Measurements from ENCODE around the gene NTF3.

Gene NTF3

GRCh38 chr12:5511256-5511643 lies 79.3 kb downstream of the NTF3 start:
- TF ChIP-seq CTCF (conservative IDR thresholded peaks at IDR 0.05) = no peak
- no peak overlapping the region for H3K27ac ChIP-seq

DNA sequence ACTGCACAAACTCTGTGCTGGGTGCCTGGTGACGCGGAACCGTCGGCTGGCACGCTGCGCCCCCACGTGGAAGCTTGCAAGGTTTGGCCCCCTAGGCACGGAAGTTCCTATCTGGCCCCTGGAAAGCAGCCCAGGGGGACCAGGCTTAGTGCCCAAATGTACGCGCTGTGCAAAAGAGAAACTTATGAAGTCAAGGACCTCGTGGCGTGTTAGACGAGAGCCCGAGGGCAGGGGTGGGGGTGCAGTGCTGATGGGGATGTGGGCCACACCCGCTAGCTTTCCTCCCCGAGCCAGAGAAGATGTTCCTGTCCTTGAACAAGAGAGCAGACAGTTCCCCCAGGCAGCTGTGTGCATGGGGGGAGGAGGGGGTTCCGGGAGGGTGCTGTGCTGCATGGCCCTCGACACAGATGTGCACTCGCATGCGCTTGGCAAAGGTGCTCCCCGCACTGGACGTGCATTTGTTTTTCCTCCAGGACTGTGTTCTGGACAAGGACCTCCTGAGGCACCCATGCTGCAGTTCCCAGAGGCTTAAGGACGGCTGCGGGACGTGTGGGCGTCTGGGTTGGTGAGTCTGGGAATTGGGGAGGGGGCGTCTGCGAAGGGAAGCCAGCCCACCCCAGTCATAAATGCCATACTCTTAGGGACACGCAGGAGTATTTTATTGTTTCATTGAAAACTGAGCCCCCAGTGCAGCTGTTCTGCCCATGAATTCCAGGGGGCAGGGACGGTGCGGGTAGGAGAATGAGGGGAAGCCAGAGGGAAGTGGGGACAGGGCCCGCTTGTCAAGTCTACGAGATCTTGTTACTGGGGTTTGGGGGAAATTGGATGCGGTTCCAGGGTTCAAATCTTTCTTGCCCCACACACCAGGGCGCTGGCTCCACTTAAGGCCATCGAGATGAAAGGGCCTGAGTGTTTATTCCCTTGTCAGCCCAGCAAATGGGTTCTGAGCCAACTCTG lies 80.0 kb downstream of the NTF3 start:
- no peak for TF ChIP-seq CTCF (conservative IDR thresholded peaks at IDR 0.05)
- no peak overlapping the region for H3K27ac ChIP-seq

GRCh38 chr12:5512601-5512970 lies 80.7 kb downstream of the NTF3 start:
- H3K27ac ChIP-seq = no peak overlapping the region
- TF ChIP-seq CTCF (conservative IDR thresholded peaks at IDR 0.05) = no peak

DNA sequence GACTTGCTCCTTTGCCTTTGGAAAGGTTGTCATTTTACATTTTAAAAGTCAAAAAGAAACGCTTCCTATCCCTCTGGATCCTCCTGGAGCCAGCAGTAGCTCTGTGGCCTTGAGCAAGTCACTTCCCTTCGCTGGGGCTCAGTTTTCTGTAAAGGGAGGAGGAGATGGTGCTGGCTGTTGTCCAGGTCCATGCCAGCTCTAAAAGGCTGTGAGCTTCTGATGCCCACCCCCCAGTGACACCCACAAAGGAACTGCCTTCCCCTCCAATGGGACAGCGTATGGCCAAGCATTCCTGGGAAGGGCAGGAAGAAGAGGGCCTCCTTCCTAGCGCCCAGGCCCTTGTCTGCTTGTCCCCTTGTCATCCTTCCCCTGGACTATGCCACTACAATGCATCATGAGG lies 81.5 kb downstream of the NTF3 start:
- H3K27ac ChIP-seq = no peak overlapping the region
- TF ChIP-seq CTCF (conservative IDR thresholded peaks at IDR 0.05) = no peak

DNA sequence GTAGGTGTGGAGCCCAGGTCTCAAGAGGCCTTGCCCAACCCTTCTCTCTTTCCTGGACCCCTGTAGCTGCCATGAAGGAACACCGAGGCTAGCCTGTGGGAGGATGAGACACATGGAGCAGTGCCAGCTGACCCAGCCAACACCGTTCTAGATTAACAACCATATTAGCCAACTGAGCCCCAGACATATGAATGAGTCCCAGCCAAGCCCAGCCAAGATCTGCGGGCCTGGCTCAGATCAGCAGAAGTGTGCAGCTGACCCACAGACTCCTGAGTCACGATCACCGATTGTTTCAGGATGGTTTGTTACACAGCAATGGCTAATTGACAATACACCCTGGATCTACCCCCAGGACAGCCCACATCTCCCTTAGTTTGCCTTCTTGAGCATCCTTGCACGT lies 82.1 kb downstream of the NTF3 start:
- no peak overlapping the region for H3K27ac ChIP-seq
- TF ChIP-seq CTCF (conservative IDR thresholded peaks at IDR 0.05) = no peak

GRCh38 chr12:5514545-5514944 lies 82.6 kb downstream of the NTF3 start:
- no peak for TF ChIP-seq CTCF (conservative IDR thresholded peaks at IDR 0.05)
- H3K27ac ChIP-seq = no peak overlapping the region

GRCh38 chr12:5515458-5515857 lies 83.5 kb downstream of the NTF3 start:
- H3K27ac ChIP-seq = no peak overlapping the region
- no peak for TF ChIP-seq CTCF (conservative IDR thresholded peaks at IDR 0.05)
